COLO668 (cell line): ENCODE data around the gene MIAT.

ENCODE experiments used
- DNase-seq: peaks from one replicate; lab custom pipeline; 2025; ENCODE audit not compliant: unreplicated experiment; lab: John Stamatoyannopoulos, UW

The MIAT gene

GRCh38 chr22:26665813-26666231 is 8.4 kb downstream of the MIAT start:
- DNase-seq: no peak

GRCh38 chr22:26667140-26667539 is 9.8 kb downstream of the MIAT start:
- DNase-seq: no peak

GRCh38 chr22:26669060-26669481 is 11.7 kb downstream of the MIAT start:
- peak; percentile 10 for DNase-seq

- DNase-seq: no peak
These were observed 13.1 kb downstream of the MIAT start for GRCh38 chr22:26670459-26670858.

- DNase-seq: peak; percentile 16
These were observed 14.1 kb downstream of the MIAT start for GRCh38 chr22:26671317-26672059.

- DNase-seq: no peak
These were observed 14.7 kb downstream of the MIAT start for GRCh38 chr22:26672060-26672471.

- DNase-seq: peak; percentile 90
These were observed 15.4 kb downstream of the MIAT start for GRCh38 chr22:26672590-26673468.

- no peak for DNase-seq
These were observed 16.1 kb downstream of the MIAT start for GRCh38 chr22:26673486-26673885.

- DNase-seq: peak; percentile 6
These were observed 17.1 kb downstream of the MIAT start for GRCh38 chr22:26674211-26675190.

- no peak for DNase-seq
These were observed 18.4 kb downstream of the MIAT start for GRCh38 chr22:26675687-26676268.

- DNase-seq: no peak
These were observed 19.8 kb downstream of the MIAT start for GRCh38 chr22:26677217-26677616.

GRCh38 chr22:26679003-26679629 is 21.7 kb downstream of the MIAT start:
- DNase-seq: peak; percentile 67

GRCh38 chr22:26680485-26680884 is 23.1 kb downstream of the MIAT start:
- no peak for DNase-seq

- DNase-seq: no peak
These were observed 24.0 kb downstream of the MIAT start for GRCh38 chr22:26681395-26681821.

- DNase-seq: no peak
These were observed 26.8 kb downstream of the MIAT start for GRCh38 chr22:26684168-26684567.

- no peak for DNase-seq
These were observed 28.2 kb downstream of the MIAT start for GRCh38 chr22:26685601-26686000.

- DNase-seq: no peak
These were observed 30.1 kb downstream of the MIAT start for GRCh38 chr22:26687439-26687838.

GRCh38 chr22:26689513-26690301 is 32.3 kb downstream of the MIAT start:
- no peak for DNase-seq

- no peak for DNase-seq
These were observed 33.4 kb downstream of the MIAT start for GRCh38 chr22:26690654-26691376.
